Astrocyte of the spinal cord (primary cell): ENCODE measurements around the gene STK11IP.

ENCODE experiments used
- DNase-seq: peaks from one replicate; pipeline ENCODE4 v3.0.0; 2011; ENCODE audit warnings: low read depth, low spot score
- H3K4me3 ChIP-seq: 2 replicates; pipeline ENCODE4 v1.5.1; 2011; ENCODE audit warnings: low read depth, mild to moderate bottlenecking, low read length, moderate library complexity
- in situ Hi-C: cut with HindIII; loops from 2 replicates; pipeline ENCODE4 v1.10.0; 2017; ENCODE audit warnings: low sequenced_read_pairs
- TF ChIP-seq, protein P1 (sequence below): IDR thresholded peaks from 2 replicates; pipeline ENCODE4 v1.5.1; 2012; ENCODE audit warnings: low read depth, mild to moderate bottlenecking, low read length, inconsistent platforms

STK11IP gene

GRCh38 chr2:219603771-219604170 is 6.1 kb downstream of the STK11IP start:
- no peak overlapping the region for H3K4me3 ChIP-seq
- TF ChIP-seq, protein P1, sequence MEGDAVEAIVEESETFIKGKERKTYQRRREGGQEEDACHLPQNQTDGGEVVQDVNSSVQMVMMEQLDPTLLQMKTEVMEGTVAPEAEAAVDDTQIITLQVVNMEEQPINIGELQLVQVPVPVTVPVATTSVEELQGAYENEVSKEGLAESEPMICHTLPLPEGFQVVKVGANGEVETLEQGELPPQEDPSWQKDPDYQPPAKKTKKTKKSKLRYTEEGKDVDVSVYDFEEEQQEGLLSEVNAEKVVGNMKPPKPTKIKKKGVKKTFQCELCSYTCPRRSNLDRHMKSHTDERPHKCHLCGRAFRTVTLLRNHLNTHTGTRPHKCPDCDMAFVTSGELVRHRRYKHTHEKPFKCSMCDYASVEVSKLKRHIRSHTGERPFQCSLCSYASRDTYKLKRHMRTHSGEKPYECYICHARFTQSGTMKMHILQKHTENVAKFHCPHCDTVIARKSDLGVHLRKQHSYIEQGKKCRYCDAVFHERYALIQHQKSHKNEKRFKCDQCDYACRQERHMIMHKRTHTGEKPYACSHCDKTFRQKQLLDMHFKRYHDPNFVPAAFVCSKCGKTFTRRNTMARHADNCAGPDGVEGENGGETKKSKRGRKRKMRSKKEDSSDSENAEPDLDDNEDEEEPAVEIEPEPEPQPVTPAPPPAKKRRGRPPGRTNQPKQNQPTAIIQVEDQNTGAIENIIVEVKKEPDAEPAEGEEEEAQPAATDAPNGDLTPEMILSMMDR, result no peak
- in situ Hi-C loops, result no loop called here
- DNase-seq, result no peak

DNA sequence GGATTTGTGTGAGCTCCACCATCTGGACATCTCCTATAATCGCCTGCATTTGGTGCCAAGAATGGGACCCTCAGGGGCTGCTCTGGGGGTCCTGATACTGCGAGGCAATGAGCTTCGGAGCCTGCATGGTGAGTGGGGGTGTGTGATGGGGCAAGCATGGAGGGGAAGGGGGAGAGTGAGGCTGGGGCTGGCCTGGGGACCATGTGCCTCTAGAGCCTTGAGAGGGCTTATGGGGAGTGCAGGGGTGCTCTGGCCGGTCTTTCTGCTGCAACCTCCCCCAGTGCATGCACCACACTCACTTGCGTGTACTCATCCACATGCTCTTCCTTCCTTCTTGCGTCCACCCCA is 7.9 kb downstream of the STK11IP start:
- no peak for DNase-seq
- H3K4me3 ChIP-seq, result no peak overlapping the region
- TF ChIP-seq, protein P1, result no peak
- in situ Hi-C loops, result no loop called here

- TF ChIP-seq, protein P1, result no peak
- DNase-seq, result no peak
- in situ Hi-C loops, result no loop called here
- no peak overlapping the region for H3K4me3 ChIP-seq
These were observed 10.3 kb downstream of the STK11IP start for GRCh38 chr2:219607931-219608330.

GRCh38 chr2:219608399-219608964 is 10.8 kb downstream of the STK11IP start:
- in situ Hi-C loops, result no loop called here
- no peak overlapping the region for H3K4me3 ChIP-seq
- no peak for DNase-seq
- TF ChIP-seq, protein P1, result no peak

GRCh38 chr2:219609149-219609750 is 11.6 kb downstream of the STK11IP start:
- in situ Hi-C loops, result no loop called here
- TF ChIP-seq, protein P1, result no peak
- no peak overlapping the region for H3K4me3 ChIP-seq
- DNase-seq, result no peak

- DNase-seq, result no peak
- TF ChIP-seq, protein P1, result no peak
- in situ Hi-C loops, result no loop called here
These were observed 13.6 kb downstream of the STK11IP start for GRCh38 chr2:219611306-219611705.

More at GRCh38 chr2:219611306-219611705, 13.6 kb downstream of the STK11IP start:
- H3K4me3 ChIP-seq, result no peak overlapping the region
